CD4-positive, alpha-beta T cell (primary cell): ENCODE data around the gene SERPINI2. TPM values are rescaled to one million over a fixed set of nuclear protein-coding genes. Genes with fewer than 3 reads are reported as not detected.

Experiments
- ATAC-seq: fragments of 200-7000 bp; cut with Tn5 transposase; one replicate; pipeline ENCODE4 v1.10.0; 2022; ENCODE audit warnings: mild to moderate bottlenecking; ENCODE audit not compliant: poor library complexity
- CTCF ChIA-PET: fragments of 350-600 bp; sonication (Branson Sonifier 250); formaldehyde crosslinking; loops from one replicate; lab custom pipeline; 2021; ENCODE audit warnings: antibody characterized with exemption, inconsistent platforms; lab: Charles Lee
- POLR2A ChIA-PET: fragments of 350-600 bp; sonication (Branson Sonifier 250); formaldehyde crosslinking; loops from one replicate; lab custom pipeline; 2021; ENCODE audit warnings: antibody characterized with exemption, inconsistent platforms; lab: Charles Lee
- DNase-seq, 14 experiments: peaks; one replicate each; pipeline ENCODE4 v3.0.0-alpha.2; 2013 to 2020; ENCODE audit warnings: mixed read lengths in 2 of 14
- H3K27ac ChIP-seq, 2 donors: one replicate each; pipeline versions ENCODE4 v1.5.1 to v1.7.0; 2013; ENCODE audit warnings: low read length in 2 of 2, low read depth in 1 of 2, mild to moderate bottlenecking in 1 of 2
- H3K27me3 ChIP-seq, 2 experiments: 1 replicate in 1 of 2; 2 replicates in 1 of 2; pipeline versions ENCODE4 v1.6.1 to v1.7.0; 2013; ENCODE audit warnings: low read length in 2 of 2, control low read depth in 1 of 2, mild to moderate bottlenecking in 1 of 2, moderate library complexity in 1 of 2; ENCODE audit not compliant: insufficient read depth in 2 of 2, control insufficient read depth in 1 of 2
- H3K36me3 ChIP-seq: one replicate; pipeline ENCODE4 v1.6.1; 2013; ENCODE audit warnings: low read length, control low read depth; ENCODE audit not compliant: insufficient read depth
- H3K4me1 ChIP-seq: one replicate; pipeline ENCODE4 v1.6.1; 2013; ENCODE audit warnings: low read length, control low read depth; ENCODE audit not compliant: insufficient read depth
- H3K4me3 ChIP-seq: one replicate; pipeline ENCODE4 v1.5.1; 2013; ENCODE audit warnings: mild to moderate bottlenecking, low read length, moderate library complexity
- H3K9me3 ChIP-seq, 2 experiments: 1 replicate in 1 of 2; 2 replicates in 1 of 2; pipeline versions ENCODE4 v1.6.1 to v1.7.0; 2013; ENCODE audit warnings: low read length in 2 of 2, mild to moderate bottlenecking in 2 of 2, control low read depth in 1 of 2, moderate library complexity in 1 of 2; ENCODE audit not compliant: control insufficient read depth in 1 of 2, insufficient read depth in 1 of 2
- H3K27ac Mint-ChIP-seq: one replicate; pipeline ENCODE4 v1.8.0; 2020; ENCODE audit warnings: mixed read lengths
- H3K27me3 Mint-ChIP-seq: one replicate; pipeline ENCODE4 v1.8.0; 2021; ENCODE audit warnings: mixed read lengths
- H3K36me3 Mint-ChIP-seq: one replicate; pipeline ENCODE4 v1.8.0; 2021; ENCODE audit warnings: low read depth, mixed read lengths
- H3K4me1 Mint-ChIP-seq: one replicate; pipeline ENCODE4 v1.8.0; 2021; ENCODE audit warnings: low read depth, mixed read lengths
- H3K4me3 Mint-ChIP-seq: one replicate; pipeline ENCODE4 v1.8.0; 2020; ENCODE audit warnings: mild to moderate bottlenecking, mixed read lengths
- H3K9me3 Mint-ChIP-seq: one replicate; pipeline ENCODE4 v1.8.0; 2020; ENCODE audit warnings: mixed read lengths
- CTCF ChIP-seq: fragments of 200-600 bp; IDR thresholded peaks from one replicate; pipeline ENCODE4 v1.8.0; 2022; ENCODE audit warnings: antibody characterized with exemption, mild to moderate bottlenecking
- intact Hi-C, 2 experiments: fragments of 100-400 bp; cut with DNase I in 1 of 2; cut with micrococcal nuclease in 1 of 2; formaldehyde crosslinking; loops; one replicate each; pipeline versions ENCODE4 v1.15.1 to v1.9.0; 2023 to 2025; cut with DNase I, micrococcal nuclease
- total RNA-seq, 174 experiments: library from RNA in 2 of 174; stranded (reverse) in 2 of 174; gene quantifications; one replicate each; pipeline ENCODE4 v1.2.3 and lab custom pipeline; 2021 to 2026

The SERPINI2 gene
- total RNA-seq, 2 experiments from 2014 or later: not detected

GRCh38 chr3:167469381-167469780, 4.5 kb downstream of the SERPINI2 start:
- ATAC-seq (no peak), DNase-seq (no peak)
- TF ChIP-seq CTCF: no peak
- intact Hi-C loops: no loop called here
- H3K27ac ChIP-seq: no peak overlapping the region
- H3K4me1 Mint-ChIP-seq: no peaks in the 10 kb centered on the region
- no peaks in the 10 kb centered on the region for H3K36me3 Mint-ChIP-seq
- H3K27me3 ChIP-seq: no peaks in the 10 kb centered on the region
- H3K27ac Mint-ChIP-seq: no peak overlapping the region
- CTCF ChIA-PET: no interaction called here
- no peaks in the 10 kb centered on the region for H3K4me1 ChIP-seq
- H3K9me3 ChIP-seq: no peaks in the 10 kb centered on the region
- H3K27me3 Mint-ChIP-seq: no peaks in the 10 kb centered on the region
- H3K4me3 Mint-ChIP-seq: no peak overlapping the region
- no peaks in the 10 kb centered on the region for H3K36me3 ChIP-seq
- H3K4me3 ChIP-seq: no peak overlapping the region
- no peaks in the 10 kb centered on the region for H3K9me3 Mint-ChIP-seq
- POLR2A ChIA-PET: no interaction called here

GRCh38 chr3:167467848-167468611, 5.8 kb downstream of the SERPINI2 start:
- no peaks in the 10 kb centered on the region for H3K27me3 Mint-ChIP-seq
- no peaks in the 10 kb centered on the region for H3K36me3 ChIP-seq
- H3K27ac Mint-ChIP-seq: no peak overlapping the region
- no peaks in the 10 kb centered on the region for H3K9me3 Mint-ChIP-seq
- no peaks in the 10 kb centered on the region for H3K27me3 ChIP-seq
- POLR2A ChIA-PET: no interaction called here
- no peak overlapping the region for H3K27ac ChIP-seq
- H3K36me3 Mint-ChIP-seq: no peaks in the 10 kb centered on the region
- no peaks in the 10 kb centered on the region for H3K4me1 ChIP-seq
- intact Hi-C loops: no loop called here
- H3K9me3 ChIP-seq: no peaks in the 10 kb centered on the region
- no peaks in the 10 kb centered on the region for H3K4me1 Mint-ChIP-seq
- TF ChIP-seq CTCF: no peak
- DNase-seq: no peak
- H3K4me3 ChIP-seq: no peak overlapping the region
- CTCF ChIA-PET: no interaction called here
- no peak for ATAC-seq
- H3K4me3 Mint-ChIP-seq: no peak overlapping the region

GRCh38 chr3:167466966-167467365, 6.9 kb downstream of the SERPINI2 start:
- Histone ChIP-seq H3K4me1 (no peaks in the 10 kb centered on the region), H3K27me3 (no peaks in the 10 kb centered on the region), H3K4me3 (no peak overlapping the region), H3K27ac (no peak overlapping the region), H3K36me3 (no peaks in the 10 kb centered on the region), H3K9me3 (no peaks in the 10 kb centered on the region)
- POLR2A ChIA-PET: no interaction called here
- DNase-seq: no peak
- intact Hi-C loops: no loop called here
- Mint-ChIP-seq H3K27me3 (no peaks in the 10 kb centered on the region), H3K27ac (no peak overlapping the region), H3K9me3 (no peaks in the 10 kb centered on the region), H3K4me3 (no peak overlapping the region), H3K4me1 (no peaks in the 10 kb centered on the region), H3K36me3 (no peaks in the 10 kb centered on the region)
- CTCF ChIA-PET: no interaction called here
- TF ChIP-seq CTCF: no peak
- no peak for ATAC-seq
